ENCODE data around the gene MMADHC. TPM values are rescaled to one million over a fixed set of nuclear protein-coding genes. Genes with fewer than 3 reads are reported as not detected.

MMADHC gene
- total RNA-seq, 1 donor from 2014 or later: 195 TPM

GRCh38 chr2:149544692-149545091 lies 42.9 kb downstream of the MMADHC start:
- TF ChIP-seq, protein P1, sequence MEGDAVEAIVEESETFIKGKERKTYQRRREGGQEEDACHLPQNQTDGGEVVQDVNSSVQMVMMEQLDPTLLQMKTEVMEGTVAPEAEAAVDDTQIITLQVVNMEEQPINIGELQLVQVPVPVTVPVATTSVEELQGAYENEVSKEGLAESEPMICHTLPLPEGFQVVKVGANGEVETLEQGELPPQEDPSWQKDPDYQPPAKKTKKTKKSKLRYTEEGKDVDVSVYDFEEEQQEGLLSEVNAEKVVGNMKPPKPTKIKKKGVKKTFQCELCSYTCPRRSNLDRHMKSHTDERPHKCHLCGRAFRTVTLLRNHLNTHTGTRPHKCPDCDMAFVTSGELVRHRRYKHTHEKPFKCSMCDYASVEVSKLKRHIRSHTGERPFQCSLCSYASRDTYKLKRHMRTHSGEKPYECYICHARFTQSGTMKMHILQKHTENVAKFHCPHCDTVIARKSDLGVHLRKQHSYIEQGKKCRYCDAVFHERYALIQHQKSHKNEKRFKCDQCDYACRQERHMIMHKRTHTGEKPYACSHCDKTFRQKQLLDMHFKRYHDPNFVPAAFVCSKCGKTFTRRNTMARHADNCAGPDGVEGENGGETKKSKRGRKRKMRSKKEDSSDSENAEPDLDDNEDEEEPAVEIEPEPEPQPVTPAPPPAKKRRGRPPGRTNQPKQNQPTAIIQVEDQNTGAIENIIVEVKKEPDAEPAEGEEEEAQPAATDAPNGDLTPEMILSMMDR (IDR thresholded peaks at IDR 0.05; ENCODE audit: insufficient read depth, low read length, severe bottlenecking): no peak
- no peak for FAIRE-seq
- no peaks in the 10 kb centered on the region for H3K36me3 ChIP-seq (ENCODE audit: control insufficient read depth, insufficient read depth, low read length)
- H3K4me3 ChIP-seq (ENCODE audit: low read depth, low read length): no peak overlapping the region
- no peaks in the 10 kb centered on the region for H3K27me3 ChIP-seq (ENCODE audit: control insufficient read depth, insufficient read depth, low read length)
- DNase-seq (ENCODE audit: low read depth): no peak

GRCh38 chr2:149543845-149544244 lies 43.7 kb downstream of the MMADHC start:
- TF ChIP-seq, protein P1 (IDR thresholded peaks at IDR 0.05; ENCODE audit: insufficient read depth, low read length, severe bottlenecking): no peak
- FAIRE-seq (no peak), DNase-seq (ENCODE audit: low read depth) (no peak)
- no peak overlapping the region for H3K4me3 ChIP-seq (ENCODE audit: low read depth, low read length)
- no peaks in the 10 kb centered on the region for H3K27me3 ChIP-seq (ENCODE audit: control insufficient read depth, insufficient read depth, low read length)
- no peaks in the 10 kb centered on the region for H3K36me3 ChIP-seq (ENCODE audit: control insufficient read depth, insufficient read depth, low read length)

- FAIRE-seq: no peak
- TF ChIP-seq, protein P1 (IDR thresholded peaks at IDR 0.05; ENCODE audit: insufficient read depth, low read length, severe bottlenecking): no peak
Observed at GRCh38 chr2:149540138-149540537, 47.4 kb downstream of the MMADHC start.

DNA sequence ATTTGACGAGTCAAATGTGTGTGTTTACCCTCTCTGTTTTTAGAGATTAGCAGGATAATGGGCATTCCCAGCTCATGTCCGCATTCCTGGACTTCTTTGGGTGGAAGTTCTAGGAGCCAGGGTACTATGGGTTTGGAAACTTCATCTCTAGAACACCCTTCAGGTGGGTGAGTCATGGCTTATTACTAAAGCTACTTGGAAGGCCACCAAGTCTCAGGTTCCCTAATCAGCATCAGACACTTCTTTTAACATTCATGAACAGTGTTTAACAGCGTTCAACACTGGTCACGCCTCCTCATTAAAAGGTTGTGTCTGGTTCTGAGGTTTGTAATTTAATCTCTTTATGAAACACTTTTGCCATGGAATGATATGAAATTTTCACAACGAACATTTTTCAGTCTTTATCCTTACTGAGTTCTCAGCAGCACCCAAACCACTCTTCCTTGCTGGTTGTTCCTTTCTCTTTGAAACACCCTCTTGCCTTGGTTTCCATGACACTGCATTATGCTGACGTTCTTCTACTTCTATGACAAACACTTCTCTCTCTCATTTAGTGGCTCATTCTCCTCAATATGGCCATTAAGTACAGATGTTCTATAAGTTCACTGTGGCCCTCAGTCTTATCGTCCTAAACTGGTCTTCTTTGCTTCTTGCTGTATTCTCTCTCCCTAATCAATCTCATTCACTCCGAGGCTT lies 49.3 kb downstream of the MMADHC start:
- Histone ChIP-seq H3K4me3 (ENCODE audit: low read depth, low read length) (no peak overlapping the region), H3K27me3 (ENCODE audit: control insufficient read depth, insufficient read depth, low read length) (no peaks in the 10 kb centered on the region), H3K36me3 (ENCODE audit: control insufficient read depth, insufficient read depth, low read length) (no peaks in the 10 kb centered on the region)
- TF ChIP-seq, protein P1 (IDR thresholded peaks at IDR 0.05; ENCODE audit: insufficient read depth, low read length, severe bottlenecking): no peak
- FAIRE-seq: no peak
- peak; percentile 97 for DNase-seq (ENCODE audit: low read depth)

More at GRCh38 chr2:149540138-149540537, 47.4 kb downstream of the MMADHC start:
- H3K27me3 ChIP-seq (ENCODE audit: control insufficient read depth, insufficient read depth, low read length): no peaks in the 10 kb centered on the region
- DNase-seq (ENCODE audit: low read depth): no peak
- H3K36me3 ChIP-seq (ENCODE audit: control insufficient read depth, insufficient read depth, low read length): no peaks in the 10 kb centered on the region
- H3K4me3 ChIP-seq (ENCODE audit: low read depth, low read length): no peak overlapping the region

GRCh38 chr2:149537092-149537726 lies 50.4 kb downstream of the MMADHC start:
- H3K36me3 ChIP-seq (ENCODE audit: control insufficient read depth, insufficient read depth, low read length): no peaks in the 10 kb centered on the region
- DNase-seq (ENCODE audit: low read depth): no peak
- TF ChIP-seq, protein P1 (IDR thresholded peaks at IDR 0.05; ENCODE audit: insufficient read depth, low read length, severe bottlenecking): no peak
- H3K4me3 ChIP-seq (ENCODE audit: low read depth, low read length): no peak overlapping the region
- FAIRE-seq: no peak
- no peaks in the 10 kb centered on the region for H3K27me3 ChIP-seq (ENCODE audit: control insufficient read depth, insufficient read depth, low read length)
